ENCODE results near the gene KLHDC8A. TPM values are rescaled to one million over a fixed set of nuclear protein-coding genes. Genes with fewer than 3 reads are reported as not detected.

KLHDC8A gene
- total RNA-seq, 6 experiments from 2014 or later = 0.22 to 0.44 TPM; not detected in 4

GRCh38 chr1:205358579-205358978 is 1.9 kb upstream of the KLHDC8A start:
- H3K4me3 ChIP-seq = no peak overlapping the region
- no peaks in the 10 kb centered on the region for H3K36me3 ChIP-seq
- intact Hi-C loops (cut with DNase I) = loop anchor here in 1 of 2 donors (10.0 kb wide), 1 partner anchor 126 kb away; no protein-coding TSS in a partner anchor
- DNase-seq (no peak), ATAC-seq (no peak)
- H3K9me3 ChIP-seq = no peaks in the 10 kb centered on the region
- H3K4me1 ChIP-seq = no peaks in the 10 kb centered on the region
- no peaks in the 10 kb centered on the region for H3K27me3 ChIP-seq
- no peak overlapping the region for H3K27ac ChIP-seq
- no peak for TF ChIP-seq POLR2A (IDR thresholded peaks at IDR 0.05)
- TF ChIP-seq, protein P1, sequence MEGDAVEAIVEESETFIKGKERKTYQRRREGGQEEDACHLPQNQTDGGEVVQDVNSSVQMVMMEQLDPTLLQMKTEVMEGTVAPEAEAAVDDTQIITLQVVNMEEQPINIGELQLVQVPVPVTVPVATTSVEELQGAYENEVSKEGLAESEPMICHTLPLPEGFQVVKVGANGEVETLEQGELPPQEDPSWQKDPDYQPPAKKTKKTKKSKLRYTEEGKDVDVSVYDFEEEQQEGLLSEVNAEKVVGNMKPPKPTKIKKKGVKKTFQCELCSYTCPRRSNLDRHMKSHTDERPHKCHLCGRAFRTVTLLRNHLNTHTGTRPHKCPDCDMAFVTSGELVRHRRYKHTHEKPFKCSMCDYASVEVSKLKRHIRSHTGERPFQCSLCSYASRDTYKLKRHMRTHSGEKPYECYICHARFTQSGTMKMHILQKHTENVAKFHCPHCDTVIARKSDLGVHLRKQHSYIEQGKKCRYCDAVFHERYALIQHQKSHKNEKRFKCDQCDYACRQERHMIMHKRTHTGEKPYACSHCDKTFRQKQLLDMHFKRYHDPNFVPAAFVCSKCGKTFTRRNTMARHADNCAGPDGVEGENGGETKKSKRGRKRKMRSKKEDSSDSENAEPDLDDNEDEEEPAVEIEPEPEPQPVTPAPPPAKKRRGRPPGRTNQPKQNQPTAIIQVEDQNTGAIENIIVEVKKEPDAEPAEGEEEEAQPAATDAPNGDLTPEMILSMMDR (IDR thresholded peaks at IDR 0.05) = no peak

DNA sequence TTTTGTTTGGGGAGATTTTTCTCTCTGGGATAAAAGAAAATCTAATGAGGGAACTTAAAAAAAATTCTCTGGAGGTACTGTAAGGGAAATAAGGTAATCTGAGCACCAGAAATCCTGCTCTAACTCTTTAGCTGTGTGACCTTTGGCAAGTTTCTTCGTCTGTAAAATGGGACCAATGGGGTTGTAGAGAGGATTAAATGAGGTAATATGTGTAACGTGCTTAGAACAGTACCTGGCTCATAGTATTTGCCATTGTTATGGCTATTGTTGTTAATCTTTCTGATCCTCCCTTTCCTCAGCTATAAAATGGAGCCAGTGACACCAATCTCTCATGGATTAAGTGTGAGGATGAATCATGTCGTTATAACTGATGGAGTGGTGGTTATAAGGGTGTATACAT is 845 bp upstream of the KLHDC8A start:
- intact Hi-C loops (cut with DNase I) = loop anchor here in 1 of 2 donors (10.0 kb wide), 1 partner anchor 127 kb away; no protein-coding TSS in a partner anchor
- ATAC-seq = no peak
- WGBS (ENCODE audit: insufficient coverage, low coverage, low lambda C conversion rate, missing lambda C conversion rate) = 46% methylated on average over 3 of the region's 3 CpGs

GRCh38 chr1:205355075-205355453 is 1.7 kb downstream of the KLHDC8A start:
- ATAC-seq (no peak), DNase-seq (no peak)
- Histone ChIP-seq H3K9me3 (no peaks in the 10 kb centered on the region), H3K4me3 (no peak overlapping the region), H3K36me3 (no peaks in the 10 kb centered on the region), H3K27me3 (no peaks in the 10 kb centered on the region), H3K4me1 (no peaks in the 10 kb centered on the region), H3K27ac (no peak overlapping the region)
- TF ChIP-seq, protein P1 (IDR thresholded peaks at IDR 0.05) = no peak
- TF ChIP-seq POLR2A (IDR thresholded peaks at IDR 0.05) = no peak
- 68% methylated on average over 3 of the region's 3 CpGs for WGBS (ENCODE audit: insufficient coverage, low coverage, low lambda C conversion rate, missing lambda C conversion rate)
- intact Hi-C loops (cut with DNase I) = loop anchor here in 1 of 2 donors (10.0 kb wide), 1 partner anchor 130 kb away; no protein-coding TSS in a partner anchor

More for the DNA sequence above, 845 bp upstream of the KLHDC8A start:
- no peak for DNase-seq
- no peaks in the 10 kb centered on the region for H3K27me3 ChIP-seq
- no peak overlapping the region for H3K4me3 ChIP-seq
- no peaks in the 10 kb centered on the region for H3K4me1 ChIP-seq
- no peak overlapping the region for H3K27ac ChIP-seq
- no peaks in the 10 kb centered on the region for H3K36me3 ChIP-seq
- no peaks in the 10 kb centered on the region for H3K9me3 ChIP-seq
- TF ChIP-seq, protein P1 (IDR thresholded peaks at IDR 0.05) = no peak
- no peak for TF ChIP-seq POLR2A (IDR thresholded peaks at IDR 0.05)

- TF ChIP-seq, protein P1 (IDR thresholded peaks at IDR 0.05) = peak; percentile 72 to 84 (median 80)
- TF ChIP-seq POLR2A (IDR thresholded peaks at IDR 0.05) = no peak
- Histone ChIP-seq H3K27me3 (no peaks in the 10 kb centered on the region), H3K4me1 (no peaks in the 10 kb centered on the region), H3K36me3 (no peaks in the 10 kb centered on the region), H3K9me3 (no peaks in the 10 kb centered on the region), H3K4me3 (no peak overlapping the region), H3K27ac (no peak overlapping the region)
- ATAC-seq = peak; percentile 69 to 84 (median 78)
- no peak for DNase-seq
- intact Hi-C loops (cut with DNase I) = loop anchor here in 1 of 2 donors (10.0 kb wide), 1 partner anchor 130 kb away; no protein-coding TSS in a partner anchor
- 24% methylated on average over 5 of the region's 5 CpGs for WGBS (ENCODE audit: insufficient coverage, low coverage, low lambda C conversion rate, missing lambda C conversion rate)
Measured at GRCh38 chr1:205354259-205355074, 2.3 kb downstream of the KLHDC8A start.
